ENCODE measurements around the gene RNF121.

The RNF121 gene

DNA sequence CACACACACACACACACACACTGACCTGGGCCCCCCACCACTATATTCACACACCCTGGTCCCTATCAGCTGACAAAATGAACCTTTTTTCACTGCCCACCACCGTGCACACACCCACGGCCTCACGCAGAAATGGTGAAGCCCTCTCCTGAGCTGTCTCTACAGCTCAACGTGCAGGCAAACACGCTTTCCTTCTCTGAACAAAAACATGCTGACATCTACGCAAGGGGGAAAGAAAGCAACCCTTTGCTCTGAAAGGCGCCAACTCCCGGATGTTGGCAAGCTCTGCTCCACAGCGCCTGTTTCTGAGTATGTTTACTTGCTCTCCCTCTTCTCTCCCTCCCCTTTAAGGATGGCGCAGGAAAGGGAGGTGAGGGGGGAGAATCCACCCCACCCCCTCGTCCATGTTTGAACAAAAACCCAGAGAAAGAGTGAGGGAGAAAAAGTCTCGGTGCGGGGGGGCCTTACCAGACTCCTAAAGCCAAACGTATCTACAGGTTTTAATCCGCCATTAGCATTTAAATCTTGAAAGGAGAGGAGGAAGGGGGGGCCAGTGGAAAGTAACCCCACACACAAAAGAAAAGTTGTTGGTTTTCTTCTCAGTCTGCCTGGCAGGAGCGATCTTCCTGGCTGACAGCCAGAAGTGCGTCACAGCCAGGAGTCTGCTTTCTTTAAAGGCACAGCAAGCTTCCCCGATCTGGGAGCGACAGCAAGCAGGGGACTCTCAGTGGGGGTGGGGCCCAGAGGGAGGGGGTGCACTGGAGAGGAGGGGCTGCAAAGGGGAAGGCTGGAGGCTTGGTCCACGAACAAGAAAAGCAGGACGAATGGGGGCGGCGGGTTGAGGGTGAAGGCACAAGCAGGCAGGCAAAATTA lies 111.9 kb downstream of the RNF121 start:
- H3K36me3 ChIP-seq (ENCODE audit: control insufficient read depth, low read length), result peaks cover 35% of the 10 kb centered on the region
- no peaks in the 10 kb centered on the region for H3K9me3 ChIP-seq (ENCODE audit: control insufficient read depth, insufficient read depth, low read length)
- peaks cover 29% of the 10 kb centered on the region for H3F3A ChIP-seq (ENCODE audit: control insufficient read depth, insufficient read depth)
- peak overlapping the region; percentile 79 for H3K4me3 ChIP-seq (ENCODE audit: low read length)
- H3K27ac ChIP-seq (ENCODE audit: low read depth, low read length), result peak overlapping the region; percentile 93
- peaks cover 78% of the 10 kb centered on the region for H3K4me1 ChIP-seq (ENCODE audit: control insufficient read depth, low read length)
- H3K9me2 ChIP-seq (replicated peaks; ENCODE audit: control insufficient read depth, low read length), result no peaks in the 10 kb centered on the region
- peaks cover 88% of the 10 kb centered on the region for H3K79me2 ChIP-seq (ENCODE audit: control insufficient read depth, low read length)
- TF ChIP-seq EZH2phosphoT487 (IDR thresholded peaks at IDR 0.05; ENCODE audit: borderline replicate concordance, low read length) (no peak), CTCF (IDR thresholded peaks at IDR 0.05; ENCODE audit: low read depth, low read length, poor library complexity, severe bottlenecking) (peak; percentile 29)
- H4K20me1 ChIP-seq (ENCODE audit: control insufficient read depth, insufficient read depth, low read depth, low read length), result 0 out of 2 replicates have a peak, but pooled peaks cover 8% of the 10 kb centered on the region
- H3K27me3 ChIP-seq (ENCODE audit: control insufficient read depth, low read length), result no peaks in the 10 kb centered on the region
- peak overlapping the region; percentile 99 for H3K4me2 ChIP-seq (ENCODE audit: low read length)

- Histone ChIP-seq H3K4me3 (ENCODE audit: low read length) (peak overlapping the region; percentile 79), H4K20me1 (ENCODE audit: control insufficient read depth, insufficient read depth, low read depth, low read length) (0 out of 2 replicates have a peak, but pooled peaks cover 3% of the 10 kb centered on the region), H3K27ac (ENCODE audit: low read depth, low read length) (peak overlapping the region; percentile 93), H3K4me1 (ENCODE audit: control insufficient read depth, low read length) (peaks cover 71% of the 10 kb centered on the region), H3K36me3 (ENCODE audit: control insufficient read depth, low read length) (peaks cover 27% of the 10 kb centered on the region), H3K9me3 (ENCODE audit: control insufficient read depth, insufficient read depth, low read length) (no peaks in the 10 kb centered on the region), H3K9me2 (replicated peaks; ENCODE audit: control insufficient read depth, low read length) (no peaks in the 10 kb centered on the region), H3K27me3 (ENCODE audit: control insufficient read depth, low read length) (no peaks in the 10 kb centered on the region), H3K79me2 (ENCODE audit: control insufficient read depth, low read length) (peaks cover 82% of the 10 kb centered on the region), H3K4me2 (ENCODE audit: low read length) (peak overlapping the region; percentile 99), H3F3A (ENCODE audit: control insufficient read depth, insufficient read depth) (peaks cover 29% of the 10 kb centered on the region)
- no peak for TF ChIP-seq CTCF (IDR thresholded peaks at IDR 0.05; ENCODE audit: low read depth, low read length, poor library complexity, severe bottlenecking)
Measured at GRCh38 chr11:72041364-72042063, 112.7 kb downstream of the RNF121 start.

DNA sequence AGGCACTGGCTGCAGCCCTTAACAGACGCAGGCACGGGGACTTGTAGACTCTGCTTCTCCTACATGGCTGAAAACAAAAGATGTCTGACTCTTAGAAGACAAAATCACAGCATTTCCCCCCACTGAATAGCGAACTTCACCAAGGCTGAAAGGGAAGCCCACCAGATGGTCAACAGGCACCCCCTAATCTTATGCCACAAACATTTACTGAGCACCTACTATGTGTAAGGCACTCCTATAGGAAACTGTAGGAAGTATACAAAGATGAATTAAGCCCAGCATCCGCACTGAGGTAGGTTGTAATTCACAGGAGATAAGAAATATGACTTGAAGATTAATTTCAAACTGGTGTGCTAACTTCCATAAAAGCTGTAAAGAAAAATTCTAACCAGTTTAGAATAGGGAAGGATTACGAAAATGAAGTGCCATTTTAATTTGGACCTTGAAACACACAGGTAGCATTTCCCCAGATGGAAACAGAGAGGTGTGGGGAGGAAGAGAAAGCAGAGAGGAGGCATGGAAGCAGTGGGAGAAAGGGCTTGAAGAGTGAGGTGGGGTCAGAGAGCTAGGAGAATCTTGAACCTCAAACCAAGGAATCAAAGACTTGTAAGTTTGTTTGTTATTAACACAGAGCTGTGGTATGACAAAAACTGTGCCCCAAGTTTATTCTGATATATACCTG lies 113.4 kb downstream of the RNF121 start:
- Histone ChIP-seq H3K9me3 (ENCODE audit: control insufficient read depth, insufficient read depth, low read length) (no peaks in the 10 kb centered on the region), H3K9me2 (replicated peaks; ENCODE audit: control insufficient read depth, low read length) (no peaks in the 10 kb centered on the region), H3K79me2 (ENCODE audit: control insufficient read depth, low read length) (peaks cover 75% of the 10 kb centered on the region), H3K27ac (ENCODE audit: low read depth, low read length) (peak overlapping the region; percentile 93), H4K20me1 (ENCODE audit: control insufficient read depth, insufficient read depth, low read depth, low read length) (0 out of 2 replicates have a peak, but pooled peaks cover 3% of the 10 kb centered on the region), H3K27me3 (ENCODE audit: control insufficient read depth, low read length) (no peaks in the 10 kb centered on the region), H3K4me2 (ENCODE audit: low read length) (peak overlapping the region; percentile 99), H3K4me1 (ENCODE audit: control insufficient read depth, low read length) (peaks cover 64% of the 10 kb centered on the region), H3F3A (ENCODE audit: control insufficient read depth, insufficient read depth) (peaks cover 29% of the 10 kb centered on the region), H3K36me3 (ENCODE audit: control insufficient read depth, low read length) (peaks cover 22% of the 10 kb centered on the region), H3K4me3 (ENCODE audit: low read length) (peak overlapping the region; percentile 79)
- TF ChIP-seq CTCF (IDR thresholded peaks at IDR 0.05; ENCODE audit: low read depth, low read length, poor library complexity, severe bottlenecking) (no peak), EZH2phosphoT487 (IDR thresholded peaks at IDR 0.05; ENCODE audit: borderline replicate concordance, low read length) (no peak)

All from DOHH2 (cell line).